HG02870 (cell line): ENCODE data around the gene PELI2.

ENCODE experiments used
- ATAC-seq: cut with Tn5 transposase; IDR thresholded peaks from one replicate; pipeline ENCODE4 v1.9.1; 2021; ENCODE audit warnings: mild to moderate bottlenecking, moderate library complexity; ENCODE audit not compliant: unreplicated experiment

The PELI2 gene

GRCh38 chr14:56289155-56289554, 170.9 kb downstream of the PELI2 start:
- no peak for ATAC-seq

GRCh38 chr14:56290195-56290594, 172.0 kb downstream of the PELI2 start:
- no peak for ATAC-seq

GRCh38 chr14:56292970-56293369, 174.8 kb downstream of the PELI2 start:
- ATAC-seq: no peak

- no peak for ATAC-seq
Measured at GRCh38 chr14:56293506-56293905, 175.3 kb downstream of the PELI2 start.

GRCh38 chr14:56294128-56294527, 175.9 kb downstream of the PELI2 start:
- ATAC-seq: no peak

GRCh38 chr14:56295743-56296142, 177.5 kb downstream of the PELI2 start:
- no peak for ATAC-seq

- no peak for ATAC-seq
Measured at GRCh38 chr14:56297449-56297848, 179.2 kb downstream of the PELI2 start.

GRCh38 chr14:56299306-56299984, 181.2 kb downstream of the PELI2 start:
- no peak for ATAC-seq

GRCh38 chr14:56300495-56300894, 182.3 kb downstream of the PELI2 start:
- no peak for ATAC-seq

- ATAC-seq: no peak
Measured at GRCh38 chr14:56304456-56304855, 186.2 kb downstream of the PELI2 start.

GRCh38 chr14:56309198-56309597, 191.0 kb downstream of the PELI2 start:
- no peak for ATAC-seq

GRCh38 chr14:56310643-56311042, 192.4 kb downstream of the PELI2 start:
- ATAC-seq: no peak

GRCh38 chr14:56313789-56314188, 195.6 kb downstream of the PELI2 start:
- no peak for ATAC-seq

GRCh38 chr14:56318393-56319115, 200.3 kb downstream of the PELI2 start:
- ATAC-seq: no peak

GRCh38 chr14:56321861-56322260, 203.7 kb downstream of the PELI2 start:
- ATAC-seq: no peak

GRCh38 chr14:56322531-56322930, 204.3 kb downstream of the PELI2 start:
- ATAC-seq: no peak

GRCh38 chr14:56324454-56324853, 206.2 kb downstream of the PELI2 start:
- no peak for ATAC-seq

GRCh38 chr14:56324856-56325699, 206.9 kb downstream of the PELI2 start:
- ATAC-seq: no peak

- ATAC-seq: no peak
Measured at GRCh38 chr14:56328021-56328420, 209.8 kb downstream of the PELI2 start.

- no peak for ATAC-seq
Measured at GRCh38 chr14:56331592-56332216, 213.5 kb downstream of the PELI2 start.
